RWPE2 (cell line): Measurements from ENCODE around the gene ZG16.
A peak's percentile ranks its signal among the peaks of the same experiment; 100 is the strongest.

ENCODE experiments used
- ATAC-seq: fragments of 200-7000 bp; cut with Tn5 transposase; 3 replicates; pipeline ENCODE4 v1.9.1; 2021; ENCODE audit warnings: low read depth
- DNase-seq: peaks from one replicate; pipeline ENCODE4 v3.0.0-alpha.2; 2020; ENCODE audit warnings: low spot score
- H3K27ac ChIP-seq: fragments of 450-650 bp; 2 replicates; pipeline ENCODE4 v1.5.1; 2017; ENCODE audit warnings: mild to moderate bottlenecking; ENCODE audit not compliant: poor library complexity, severe bottlenecking
- H3K27me3 ChIP-seq: fragments of 250-450 bp; sonication (Bioruptor Pico); 2 replicates; pipeline ENCODE4 v1.5.1; 2021; ENCODE audit warnings: mild to moderate bottlenecking, moderate library complexity; ENCODE audit not compliant: insufficient read depth, poor library complexity, severe bottlenecking
- H3K36me3 ChIP-seq: fragments of 250-450 bp; sonication (Bioruptor Pico); 2 replicates; pipeline ENCODE4 v1.5.1; 2020; ENCODE audit warnings: low read depth, mild to moderate bottlenecking, moderate library complexity
- H3K4me1 ChIP-seq: fragments of 250-450 bp; sonication (Bioruptor Pico); 2 replicates; pipeline ENCODE4 v1.5.1; 2021; ENCODE audit warnings: mild to moderate bottlenecking, moderate library complexity; ENCODE audit not compliant: insufficient read depth, poor library complexity, severe bottlenecking
- H3K4me3 ChIP-seq: fragments of 250-450 bp; sonication (Bioruptor Pico); 2 replicates; pipeline ENCODE4 v1.5.1; 2021; ENCODE audit warnings: mild to moderate bottlenecking, moderate library complexity; ENCODE audit not compliant: severe bottlenecking
- H3K9me3 ChIP-seq: fragments of 250-450 bp; sonication (Bioruptor Pico); 2 replicates; pipeline ENCODE4 v1.5.1; 2021; ENCODE audit warnings: mild to moderate bottlenecking, moderate library complexity; ENCODE audit not compliant: severe bottlenecking
- CTCF ChIP-seq: fragments of 450-650 bp; IDR thresholded peaks from one replicate; pipeline ENCODE4 v1.5.1; 2017; ENCODE audit warnings: mild to moderate bottlenecking, moderate library complexity; ENCODE audit not compliant: poor library complexity, severe bottlenecking

The ZG16 gene

GRCh38 chr16:29805232-29806098, 27.4 kb downstream of the ZG16 start:
- TF ChIP-seq CTCF: no peak
- H3K36me3 ChIP-seq: peaks cover 47% of the 10 kb centered on the region
- peak; percentile 61 for ATAC-seq

GRCh38 chr16:29806099-29806579, 28.1 kb downstream of the ZG16 start, which contains the start of gene MAZ:
Gene MAZ (plus strand): TSS chr16:29806529. CDS start chr16:29806702, 173 bp downstream.
- no peaks in the 10 kb centered on the region for H3K9me3 ChIP-seq
- peak; percentile 7 for ATAC-seq
- DNase-seq: peak; percentile 94
- H3K4me1 ChIP-seq: peaks cover 7% of the 10 kb centered on the region
- peak within 1 kb of the TSS; percentile 92 for H3K27ac ChIP-seq
- peaks cover 40% of the 10 kb centered on the region for H3K36me3 ChIP-seq
- H3K4me3 ChIP-seq: peak within 1 kb of the TSS; percentile 88
- no peak for TF ChIP-seq CTCF
- H3K27me3 ChIP-seq: no peaks in the 10 kb centered on the region

More at GRCh38 chr16:29805232-29806098, 27.4 kb downstream of the ZG16 start:
- peak; percentile 96 for DNase-seq
- H3K4me1 ChIP-seq: peaks cover 7% of the 10 kb centered on the region
- no peaks in the 10 kb centered on the region for H3K9me3 ChIP-seq
- H3K27ac ChIP-seq: peak overlapping the region; percentile 92
- H3K4me3 ChIP-seq: peak overlapping the region; percentile 36
- H3K27me3 ChIP-seq: no peaks in the 10 kb centered on the region

- DNase-seq: no peak
- peaks cover 7% of the 10 kb centered on the region for H3K4me1 ChIP-seq
Observed at GRCh38 chr16:29806641-29807425, 28.8 kb downstream of the ZG16 start.

GRCh38 chr16:29807426-29808218, 29.6 kb downstream of the ZG16 start:
- peak overlapping the region; percentile 92 for H3K27ac ChIP-seq

More at GRCh38 chr16:29806641-29807425, 28.8 kb downstream of the ZG16 start:
- Histone ChIP-seq H3K27me3 (no peaks in the 10 kb centered on the region), H3K4me3 (peak overlapping the region; percentile 88), H3K36me3 (peaks cover 38% of the 10 kb centered on the region), H3K9me3 (no peaks in the 10 kb centered on the region), H3K27ac (peak overlapping the region; percentile 92)
- no peak for ATAC-seq
- no peak for TF ChIP-seq CTCF

More at GRCh38 chr16:29807426-29808218, 29.6 kb downstream of the ZG16 start:
- DNase-seq (peak; percentile 93), ATAC-seq (peak; percentile 30)
- TF ChIP-seq CTCF: peak; percentile 51
- no peaks in the 10 kb centered on the region for H3K9me3 ChIP-seq
- H3K4me1 ChIP-seq: peaks cover 7% of the 10 kb centered on the region
- H3K27me3 ChIP-seq: no peaks in the 10 kb centered on the region
- peak overlapping the region; percentile 88 for H3K4me3 ChIP-seq
- peaks cover 35% of the 10 kb centered on the region for H3K36me3 ChIP-seq
